ENCODE measurements around the gene TSGA10. TPM values are rescaled to one million over a fixed set of nuclear protein-coding genes. Genes with fewer than 3 reads are reported as not detected.

TSGA10 gene
- total and polyA plus RNA-seq, 11 donors: 0.75 to 63.7 (median 2.8) TPM

DNA sequence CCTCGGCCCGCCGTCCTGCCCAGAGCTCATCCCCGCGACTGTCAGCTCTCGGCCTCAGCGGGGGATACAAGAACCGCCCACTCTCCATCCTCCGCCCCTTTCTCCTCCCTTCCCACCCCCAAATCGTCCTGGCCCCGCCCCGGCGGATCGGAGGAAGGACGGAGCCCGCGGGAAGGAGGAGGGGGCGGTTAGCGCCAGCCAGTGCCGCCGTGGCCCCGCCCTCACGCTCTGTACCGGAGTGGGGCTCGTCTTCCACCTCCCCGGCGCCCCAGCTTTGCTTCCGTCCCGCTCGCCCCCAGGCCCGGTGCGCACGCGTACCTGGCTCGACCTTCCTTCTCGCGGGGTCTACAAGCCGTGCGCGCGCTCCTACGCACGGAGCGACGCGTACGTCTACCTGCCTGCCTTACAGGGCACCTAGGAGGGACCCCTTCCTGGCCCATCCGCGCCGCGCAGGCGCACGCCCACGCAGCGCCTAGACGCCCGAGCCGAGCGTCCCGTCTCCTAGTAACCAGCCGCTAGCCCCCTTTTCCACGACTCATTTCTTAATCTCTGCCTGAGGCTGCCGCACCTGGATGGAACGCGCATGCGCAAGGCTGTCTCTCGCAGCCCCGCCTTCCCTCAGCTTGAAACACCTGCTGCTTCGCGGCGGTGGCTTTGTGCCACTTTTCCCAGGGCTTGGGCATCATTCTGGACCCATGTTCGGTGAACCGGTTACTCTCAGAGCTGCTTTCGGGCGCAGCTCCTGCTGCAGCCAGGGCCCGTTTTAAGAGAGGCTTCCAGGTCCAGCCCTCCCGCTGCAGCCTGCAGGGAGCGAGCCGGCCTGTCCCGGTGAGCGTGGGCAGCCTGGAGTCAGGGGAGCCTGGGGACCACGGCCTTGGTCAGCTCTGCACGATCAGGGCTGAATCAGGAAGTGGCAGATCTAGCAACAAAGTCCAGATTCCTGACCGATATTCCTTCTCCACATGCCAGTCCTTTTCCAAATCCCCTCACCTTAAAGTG lies 13.3 kb downstream of the TSGA10 start, which contains the start of gene C2orf15:
C2orf15 (plus strand) TSS at position 598 of the 999 bp plus-strand sequence. CDS start 8,852 bp downstream, outside the sequence.
- Histone ChIP-seq H3K27me3 (no peaks in the 10 kb centered on the region), H3K27ac (peak within 1 kb of the TSS in 11 of 12 donors; percentile 43 to 88 (median 75)), H3K36me3 (no peaks in the 10 kb centered on the region), H3K4me3 (peak within 1 kb of the TSS; percentile 62 to 99 (median 91)), H3K9me3 (no peaks in the 10 kb centered on the region), H3K4me1 (peaks cover 0 to 15% (median 4%) of the 10 kb centered on the region in 12 donors)
- intact Hi-C loops (cut with DNase I): loop anchor here in 1 of 10 donors (2.0 to 5.0 kb wide), 2 partner anchors 13 to 41 kb away; partner anchors contain the start of genes LIPT1, MITD1, MRPL30 and TSGA10
- TF ChIP-seq, protein P1, sequence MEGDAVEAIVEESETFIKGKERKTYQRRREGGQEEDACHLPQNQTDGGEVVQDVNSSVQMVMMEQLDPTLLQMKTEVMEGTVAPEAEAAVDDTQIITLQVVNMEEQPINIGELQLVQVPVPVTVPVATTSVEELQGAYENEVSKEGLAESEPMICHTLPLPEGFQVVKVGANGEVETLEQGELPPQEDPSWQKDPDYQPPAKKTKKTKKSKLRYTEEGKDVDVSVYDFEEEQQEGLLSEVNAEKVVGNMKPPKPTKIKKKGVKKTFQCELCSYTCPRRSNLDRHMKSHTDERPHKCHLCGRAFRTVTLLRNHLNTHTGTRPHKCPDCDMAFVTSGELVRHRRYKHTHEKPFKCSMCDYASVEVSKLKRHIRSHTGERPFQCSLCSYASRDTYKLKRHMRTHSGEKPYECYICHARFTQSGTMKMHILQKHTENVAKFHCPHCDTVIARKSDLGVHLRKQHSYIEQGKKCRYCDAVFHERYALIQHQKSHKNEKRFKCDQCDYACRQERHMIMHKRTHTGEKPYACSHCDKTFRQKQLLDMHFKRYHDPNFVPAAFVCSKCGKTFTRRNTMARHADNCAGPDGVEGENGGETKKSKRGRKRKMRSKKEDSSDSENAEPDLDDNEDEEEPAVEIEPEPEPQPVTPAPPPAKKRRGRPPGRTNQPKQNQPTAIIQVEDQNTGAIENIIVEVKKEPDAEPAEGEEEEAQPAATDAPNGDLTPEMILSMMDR (IDR thresholded peaks at IDR 0.05): no peak
- peak in 1 of 2 donors; percentile 97 for TF ChIP-seq POLR2A (IDR thresholded peaks at IDR 0.05)
- ATAC-seq (peak; percentile 96 to 99 (median 98)), DNase-seq (peak; percentile 90 to 96 (median 93))
- WGBS, 4 donors: 0 to 3% (median 0%) methylated on average over 8 to 84 of the region's 84 CpGs

DNA sequence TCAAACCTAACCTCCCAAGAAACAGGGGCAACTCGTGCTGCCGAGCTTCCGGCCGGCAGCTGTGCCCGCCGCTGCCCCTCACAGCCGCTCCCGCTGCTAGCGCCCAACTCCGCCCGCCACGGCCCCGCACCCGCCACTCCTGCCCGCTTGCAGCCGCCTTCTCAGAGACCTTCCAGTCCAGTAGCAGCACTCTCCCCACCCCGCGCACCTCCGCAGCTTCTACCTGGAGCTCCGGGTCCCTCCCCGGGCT lies 14.0 kb downstream of the TSGA10 start:
- H3K9me3 ChIP-seq: no peaks in the 10 kb centered on the region
- TF ChIP-seq, protein P1 (IDR thresholded peaks at IDR 0.05): no peak
- peak in 1 of 2 donors; percentile 18 for TF ChIP-seq POLR2A (IDR thresholded peaks at IDR 0.05)
- WGBS, 4 donors: 0 to 2% (median 1%) methylated on average over 5 to 21 of the region's 21 CpGs
- H3K27ac ChIP-seq: peak overlapping the region in 10 of 12 donors; percentile 43 to 88 (median 79)
- no peak for DNase-seq
- no peaks in the 10 kb centered on the region for H3K36me3 ChIP-seq
- peak; percentile 36 to 72 (median 64) for ATAC-seq
- peak overlapping the region; percentile 62 to 99 (median 91) for H3K4me3 ChIP-seq
- H3K4me1 ChIP-seq: peaks cover 0 to 15% (median 4%) of the 10 kb centered on the region in 12 donors
- intact Hi-C loops (cut with DNase I): loop anchor here in 1 of 10 donors (2.0 to 5.0 kb wide), 2 partner anchors 14 to 42 kb away; partner anchors contain the start of genes LIPT1, MITD1, MRPL30 and TSGA10
- no peaks in the 10 kb centered on the region for H3K27me3 ChIP-seq

DNA sequence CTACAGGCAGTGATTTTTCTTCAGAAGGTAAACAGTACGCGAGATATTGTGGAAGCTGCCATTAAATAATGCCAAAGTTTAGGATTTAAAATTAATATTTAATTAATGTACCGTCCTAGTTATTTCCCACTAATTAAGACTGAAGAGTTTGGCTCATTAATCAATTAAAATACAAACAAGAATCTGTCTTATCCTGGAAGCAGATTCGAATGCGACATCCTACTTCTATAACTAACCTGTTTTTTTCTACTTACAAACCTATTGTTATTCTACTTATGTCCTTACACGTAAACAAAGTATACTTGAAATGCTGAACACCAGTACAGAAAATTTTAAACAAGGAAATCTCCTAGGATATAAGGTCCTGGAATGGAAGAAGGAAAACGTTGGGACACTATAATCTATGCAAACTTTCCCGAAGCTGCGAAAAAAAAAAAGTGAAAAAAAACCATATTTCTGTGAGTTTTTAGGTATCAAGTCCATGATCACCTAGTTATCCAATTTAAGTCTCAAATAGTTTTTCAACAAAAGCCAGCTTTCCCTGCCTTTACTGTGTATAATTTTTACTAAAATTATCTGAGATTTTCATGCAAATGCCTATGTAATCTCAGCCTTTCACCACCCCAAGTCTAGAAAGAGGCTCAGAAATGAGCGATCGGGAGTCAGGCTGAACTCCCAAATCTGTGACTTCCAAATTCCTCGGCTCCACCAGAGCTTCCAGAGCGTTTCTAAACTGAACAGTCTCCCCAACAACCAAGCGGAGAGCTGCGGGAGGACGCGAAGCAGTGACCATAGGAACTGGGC lies 14.5 kb downstream of the TSGA10 start:
- TF ChIP-seq, protein P1 (IDR thresholded peaks at IDR 0.05): no peak
- TF ChIP-seq POLR2A (IDR thresholded peaks at IDR 0.05): no peak
- Histone ChIP-seq H3K27ac (peak overlapping the region in 10 of 12 donors; percentile 43 to 88 (median 79)), H3K4me1 (peaks cover 0 to 15% (median 4%) of the 10 kb centered on the region in 12 donors), H3K9me3 (no peaks in the 10 kb centered on the region), H3K4me3 (peak overlapping the region; percentile 62 to 99 (median 91)), H3K36me3 (no peaks in the 10 kb centered on the region), H3K27me3 (no peaks in the 10 kb centered on the region)
- ATAC-seq (no peak), DNase-seq (no peak)
- intact Hi-C loops (cut with DNase I): loop anchor here in 1 of 10 donors (2.0 to 5.0 kb wide), 2 partner anchors 15 to 42 kb away; partner anchors contain the start of genes LIPT1, MITD1, MRPL30 and TSGA10
- 27 to 30% (median 28%) methylated on average over 17 of the region's 17 CpGs for WGBS, 4 donors
